Activated T-helper 17 cell treated with anti-CD3 and anti-CD28 coated beads, Interleukin-2, amount 50 U/mL, for 72 hours (primary cell): ENCODE results near the gene HMX1. TPM values are rescaled to one million over a fixed set of nuclear protein-coding genes. Genes with fewer than 3 reads are reported as not detected.

Experiments used
- ATAC-seq: fragments of 150-1000 bp; cut with Tn5 transposase; replicated peaks from 2 replicates; pipeline ENCODE4 v1.10.0; 2021; ENCODE audit warnings: mild to moderate bottlenecking, moderate library complexity
- H3K27ac Mint-ChIP-seq: one replicate; pipeline ENCODE4 v1.8.0; 2022; ENCODE audit warnings: mixed read lengths
- H3K27me3 Mint-ChIP-seq: one replicate; pipeline ENCODE4 v1.8.0; 2022; ENCODE audit warnings: mixed read lengths
- H3K36me3 Mint-ChIP-seq: one replicate; pipeline ENCODE4 v1.8.0; 2022; ENCODE audit warnings: low read depth, mild to moderate bottlenecking, mixed read lengths
- H3K4me1 Mint-ChIP-seq: one replicate; pipeline ENCODE4 v1.8.0; 2022; ENCODE audit warnings: mixed read lengths
- H3K4me3 Mint-ChIP-seq: one replicate; pipeline ENCODE4 v1.8.0; 2022; ENCODE audit warnings: mild to moderate bottlenecking, mixed read lengths
- H3K9me3 Mint-ChIP-seq: one replicate; pipeline ENCODE4 v1.8.0; 2022; ENCODE audit warnings: mixed read lengths
- total RNA-seq, 2 donors: library from RNA; stranded (reverse); gene quantifications; one replicate each; pipeline ENCODE4 v1.2.3, GENCODE V29; 2022

The HMX1 gene
- total RNA-seq, 2 donors from 2014 or later: not detected

- Mint-ChIP-seq H3K9me3 (no peaks in the 10 kb centered on the region), H3K27me3 (peaks cover 15% of the 10 kb centered on the region), H3K4me3 (no peak overlapping the region), H3K27ac (no peak overlapping the region), H3K4me1 (no peaks in the 10 kb centered on the region), H3K36me3 (no peaks in the 10 kb centered on the region)
- ATAC-seq: no peak
Observed at GRCh38 chr4:8817096-8817812, 54.4 kb downstream of the HMX1 start.
